Measurements from ENCODE around the gene TRPT1.

The TRPT1 gene, protein sequence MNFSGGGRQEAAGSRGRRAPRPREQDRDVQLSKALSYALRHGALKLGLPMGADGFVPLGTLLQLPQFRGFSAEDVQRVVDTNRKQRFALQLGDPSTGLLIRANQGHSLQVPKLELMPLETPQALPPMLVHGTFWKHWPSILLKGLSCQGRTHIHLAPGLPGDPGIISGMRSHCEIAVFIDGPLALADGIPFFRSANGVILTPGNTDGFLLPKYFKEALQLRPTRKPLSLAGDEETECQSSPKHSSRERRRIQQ

DNA sequence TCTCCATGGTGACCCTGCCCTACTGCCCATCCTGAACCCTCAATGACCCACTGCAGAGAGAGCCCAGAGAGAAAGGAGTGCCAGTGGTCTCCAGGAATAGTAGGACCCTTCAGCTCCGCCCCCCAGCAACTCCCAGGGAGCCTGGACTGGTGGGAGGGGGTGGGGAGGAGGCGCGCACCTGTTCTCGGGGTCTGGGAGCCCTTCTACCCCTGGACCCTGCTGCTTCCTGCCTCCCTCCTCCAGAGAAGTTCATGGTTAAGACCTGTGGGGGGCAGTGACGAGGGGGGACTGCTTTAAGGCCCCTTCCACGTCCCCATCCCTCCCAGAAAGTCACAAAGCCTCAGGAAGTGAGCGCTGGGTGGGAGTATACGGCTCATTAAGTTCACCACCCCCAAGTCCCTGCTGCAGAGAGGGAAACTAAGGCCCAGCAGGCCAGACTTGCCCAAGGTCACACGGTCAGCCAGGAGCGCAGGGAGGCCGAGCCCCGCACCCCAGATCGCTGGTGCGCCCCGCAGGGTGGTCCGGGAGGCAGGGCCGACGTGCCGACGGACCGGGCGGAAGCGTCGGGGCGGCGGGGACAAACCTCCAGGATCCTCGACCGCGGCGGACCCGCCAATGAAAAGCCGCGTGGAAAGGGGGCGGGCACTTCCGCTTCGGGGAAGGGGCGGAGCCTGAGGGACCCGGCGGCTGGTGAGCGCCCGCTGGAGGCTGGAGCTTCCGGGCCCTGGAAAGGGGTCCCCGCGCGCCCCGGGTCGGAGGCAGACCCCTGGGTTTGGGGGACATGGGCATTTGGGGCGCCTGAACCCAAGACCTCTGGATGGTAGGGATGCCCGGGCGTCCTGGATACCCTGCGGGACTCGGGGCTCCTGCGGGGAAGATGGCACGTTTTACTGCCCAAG, at the start of gene TRPT1, which contains the start of gene NUDT22:
TSS of gene TRPT1 (minus strand) at position 579 of the 899 bp plus-strand sequence. CDS start at position 253, 326 bp downstream.
TSS of gene NUDT22 (plus strand) at position 667 of the 899 bp plus-strand sequence. CDS start 379 bp downstream, outside the sequence.
- Histone ChIP-seq H2AFZ (ENCODE audit: low read length) (no peak within 1 kb of the TSS), H3F3A (ENCODE audit: insufficient read depth, low read length) (no peaks in the 10 kb centered on the region)

DNA sequence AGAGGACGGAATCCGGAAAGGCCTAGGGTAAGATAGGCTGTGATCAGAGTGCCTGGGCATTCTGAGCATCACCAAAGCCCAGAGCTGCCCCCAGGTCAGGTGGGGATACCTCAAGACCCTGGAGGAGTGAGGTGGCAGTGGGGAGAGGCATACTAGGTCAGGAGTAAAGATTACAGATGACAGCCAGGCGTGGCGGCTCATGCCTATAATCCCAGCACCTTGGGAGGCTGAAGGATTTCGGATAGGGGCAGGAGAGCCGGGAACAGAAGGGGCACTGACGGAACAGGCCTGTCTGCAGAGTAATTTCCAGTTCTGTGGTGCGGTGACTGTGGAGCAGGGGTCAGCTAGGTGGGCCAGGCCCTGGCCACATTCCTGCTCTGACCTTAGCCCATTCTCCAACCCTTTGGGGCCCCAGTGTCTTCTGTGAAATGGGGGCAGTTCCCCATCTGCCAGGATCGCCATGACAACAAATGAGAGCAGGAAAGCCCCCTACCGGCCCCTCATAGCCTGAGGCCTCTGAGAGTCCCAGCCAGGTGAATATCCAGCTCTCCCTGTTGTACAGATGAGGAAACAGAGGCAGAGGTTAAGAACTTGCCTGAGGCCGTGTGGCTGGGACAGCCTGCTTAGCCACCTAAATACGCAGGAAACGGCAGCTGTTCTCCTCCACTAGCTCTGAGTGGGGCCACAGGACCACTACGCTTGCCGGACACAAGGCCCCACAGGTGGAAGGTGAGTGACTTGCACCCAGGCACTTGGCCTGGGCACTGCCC, 49.2 kb upstream of the TRPT1 start:
- Histone ChIP-seq H3K4me2 (ENCODE audit: low read length) (no peak overlapping the region), H4K20me1 (ENCODE audit: insufficient read depth, low read length) (no peaks in the 10 kb centered on the region), H3K27me3 (ENCODE audit: insufficient read depth, low read length) (no peaks in the 10 kb centered on the region), H2AFZ (ENCODE audit: low read length) (no peak overlapping the region), H3F3A (ENCODE audit: insufficient read depth, low read length) (no peaks in the 10 kb centered on the region), H3K79me2 (ENCODE audit: insufficient read depth, low read length) (no peaks in the 10 kb centered on the region), H3K9ac (ENCODE audit: low read length) (no peak overlapping the region), H3K27ac (ENCODE audit: low read depth, low read length, poor library complexity, severe bottlenecking) (no peak overlapping the region), H3K4me1 (ENCODE audit: insufficient read depth, low read length, severe bottlenecking) (peaks cover 11% of the 10 kb centered on the region), H3K9me2 (ENCODE audit: low read depth, low read length) (no peaks in the 10 kb centered on the region), H3K4me3 (ENCODE audit: low read depth, low read length, poor library complexity, severe bottlenecking) (no peak overlapping the region), H3K36me3 (ENCODE audit: insufficient read depth, low read length) (peaks cover 16% of the 10 kb centered on the region; the same call in 1 of the 2 replicates), H3K9me3 (ENCODE audit: low read length) (no peaks in the 10 kb centered on the region)
- TF ChIP-seq, protein P1, sequence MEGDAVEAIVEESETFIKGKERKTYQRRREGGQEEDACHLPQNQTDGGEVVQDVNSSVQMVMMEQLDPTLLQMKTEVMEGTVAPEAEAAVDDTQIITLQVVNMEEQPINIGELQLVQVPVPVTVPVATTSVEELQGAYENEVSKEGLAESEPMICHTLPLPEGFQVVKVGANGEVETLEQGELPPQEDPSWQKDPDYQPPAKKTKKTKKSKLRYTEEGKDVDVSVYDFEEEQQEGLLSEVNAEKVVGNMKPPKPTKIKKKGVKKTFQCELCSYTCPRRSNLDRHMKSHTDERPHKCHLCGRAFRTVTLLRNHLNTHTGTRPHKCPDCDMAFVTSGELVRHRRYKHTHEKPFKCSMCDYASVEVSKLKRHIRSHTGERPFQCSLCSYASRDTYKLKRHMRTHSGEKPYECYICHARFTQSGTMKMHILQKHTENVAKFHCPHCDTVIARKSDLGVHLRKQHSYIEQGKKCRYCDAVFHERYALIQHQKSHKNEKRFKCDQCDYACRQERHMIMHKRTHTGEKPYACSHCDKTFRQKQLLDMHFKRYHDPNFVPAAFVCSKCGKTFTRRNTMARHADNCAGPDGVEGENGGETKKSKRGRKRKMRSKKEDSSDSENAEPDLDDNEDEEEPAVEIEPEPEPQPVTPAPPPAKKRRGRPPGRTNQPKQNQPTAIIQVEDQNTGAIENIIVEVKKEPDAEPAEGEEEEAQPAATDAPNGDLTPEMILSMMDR (IDR thresholded peaks at IDR 0.05; ENCODE audit: low read length), result no peak
- TF ChIP-seq EZH2 (IDR thresholded peaks at IDR 0.05; ENCODE audit: borderline replicate concordance, low read length), result no peak

More for the DNA sequence above, at the start of gene TRPT1, which contains the start of gene NUDT22:
- H3K4me2 ChIP-seq (ENCODE audit: low read length), result peak within 1 kb of the TSS; percentile 94
- H3K9me3 ChIP-seq (ENCODE audit: low read length), result no peaks in the 10 kb centered on the region
- TF ChIP-seq, protein P1 (IDR thresholded peaks at IDR 0.05; ENCODE audit: low read length), result peak; percentile 21
- TF ChIP-seq EZH2 (IDR thresholded peaks at IDR 0.05; ENCODE audit: borderline replicate concordance, low read length), result no peak
- no peaks in the 10 kb centered on the region for H3K27me3 ChIP-seq (ENCODE audit: insufficient read depth, low read length)
- peak within 1 kb of the TSS; percentile 99 for H3K9ac ChIP-seq (ENCODE audit: low read length)
- H3K36me3 ChIP-seq (ENCODE audit: insufficient read depth, low read length), result peaks cover 26% of the 10 kb centered on the region
- H3K4me3 ChIP-seq (ENCODE audit: low read depth, low read length, poor library complexity, severe bottlenecking), result peak within 1 kb of the TSS; percentile 90
- H3K4me1 ChIP-seq (ENCODE audit: insufficient read depth, low read length, severe bottlenecking), result peaks cover 43% of the 10 kb centered on the region
- no peaks in the 10 kb centered on the region for H3K9me2 ChIP-seq (ENCODE audit: low read depth, low read length)
- no peaks in the 10 kb centered on the region for H3K79me2 ChIP-seq (ENCODE audit: insufficient read depth, low read length)
- peak within 1 kb of the TSS; percentile 74 for H3K27ac ChIP-seq (ENCODE audit: low read depth, low read length, poor library complexity, severe bottlenecking)
- H4K20me1 ChIP-seq (ENCODE audit: insufficient read depth, low read length), result no peaks in the 10 kb centered on the region

DNA sequence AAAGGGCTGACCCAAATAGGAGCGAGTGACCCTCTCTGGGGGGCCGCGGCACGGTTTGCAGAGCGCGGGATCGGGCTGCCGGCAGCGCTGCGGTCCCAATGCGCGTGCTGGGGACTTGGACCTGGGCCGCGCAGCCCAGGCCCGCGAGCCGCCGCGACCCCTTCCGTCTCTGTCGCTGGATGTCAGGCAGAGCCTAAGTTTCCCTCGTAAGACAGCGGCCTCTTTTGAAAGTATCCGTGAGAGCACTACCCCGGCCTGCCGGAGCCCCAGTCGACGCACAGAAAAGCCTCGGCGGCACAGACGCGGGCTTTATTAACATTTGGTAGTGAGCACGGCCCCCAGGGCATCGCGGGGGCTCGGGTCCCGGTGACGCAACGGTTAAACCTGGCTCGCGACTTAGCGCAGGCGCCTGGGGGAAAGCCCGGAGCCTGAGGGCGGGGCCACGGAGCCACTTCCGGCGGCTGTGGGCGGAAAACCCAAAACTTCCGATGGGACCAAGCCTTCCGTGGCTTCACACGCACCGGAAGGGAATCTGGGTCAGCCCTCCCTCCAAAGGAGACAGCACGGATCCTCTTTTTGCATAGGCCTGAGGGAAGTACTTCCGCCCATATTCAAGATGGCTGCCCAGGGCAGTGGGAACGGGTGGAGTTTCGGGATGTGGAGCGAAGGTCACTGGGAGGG, 43.7 kb upstream of the TRPT1 start:
- no peaks in the 10 kb centered on the region for H3K9me3 ChIP-seq (ENCODE audit: low read length)
- H3K4me3 ChIP-seq (ENCODE audit: low read depth, low read length, poor library complexity, severe bottlenecking), result peak overlapping the region; percentile 74
- H3K4me1 ChIP-seq (ENCODE audit: insufficient read depth, low read length, severe bottlenecking), result peaks cover 27% of the 10 kb centered on the region
- H3K36me3 ChIP-seq (ENCODE audit: insufficient read depth, low read length), result no peaks in the 10 kb centered on the region
- H2AFZ ChIP-seq (ENCODE audit: low read length), result no peak overlapping the region
- TF ChIP-seq, protein P1 (IDR thresholded peaks at IDR 0.05; ENCODE audit: low read length), result no peak
- TF ChIP-seq EZH2 (IDR thresholded peaks at IDR 0.05; ENCODE audit: borderline replicate concordance, low read length), result no peak
- H3K79me2 ChIP-seq (ENCODE audit: insufficient read depth, low read length), result no peaks in the 10 kb centered on the region
- peak overlapping the region; percentile 91 for H3K27ac ChIP-seq (ENCODE audit: low read depth, low read length, poor library complexity, severe bottlenecking)
- peak overlapping the region; percentile 93 for H3K4me2 ChIP-seq (ENCODE audit: low read length)
- no peaks in the 10 kb centered on the region for H3K27me3 ChIP-seq (ENCODE audit: insufficient read depth, low read length)
- H3F3A ChIP-seq (ENCODE audit: insufficient read depth, low read length), result no peaks in the 10 kb centered on the region
- no peaks in the 10 kb centered on the region for H4K20me1 ChIP-seq (ENCODE audit: insufficient read depth, low read length)
- peak overlapping the region; percentile 91 for H3K9ac ChIP-seq (ENCODE audit: low read length)
- no peaks in the 10 kb centered on the region for H3K9me2 ChIP-seq (ENCODE audit: low read depth, low read length)
